ENCODE measurements around the gene ZBTB46.
"Not testable (repeated sequence)": the region's sequence is repeated elsewhere in the genome, so short reads cannot be mapped to it uniquely, and the experiment has no call there.

ZBTB46 gene

DNA sequence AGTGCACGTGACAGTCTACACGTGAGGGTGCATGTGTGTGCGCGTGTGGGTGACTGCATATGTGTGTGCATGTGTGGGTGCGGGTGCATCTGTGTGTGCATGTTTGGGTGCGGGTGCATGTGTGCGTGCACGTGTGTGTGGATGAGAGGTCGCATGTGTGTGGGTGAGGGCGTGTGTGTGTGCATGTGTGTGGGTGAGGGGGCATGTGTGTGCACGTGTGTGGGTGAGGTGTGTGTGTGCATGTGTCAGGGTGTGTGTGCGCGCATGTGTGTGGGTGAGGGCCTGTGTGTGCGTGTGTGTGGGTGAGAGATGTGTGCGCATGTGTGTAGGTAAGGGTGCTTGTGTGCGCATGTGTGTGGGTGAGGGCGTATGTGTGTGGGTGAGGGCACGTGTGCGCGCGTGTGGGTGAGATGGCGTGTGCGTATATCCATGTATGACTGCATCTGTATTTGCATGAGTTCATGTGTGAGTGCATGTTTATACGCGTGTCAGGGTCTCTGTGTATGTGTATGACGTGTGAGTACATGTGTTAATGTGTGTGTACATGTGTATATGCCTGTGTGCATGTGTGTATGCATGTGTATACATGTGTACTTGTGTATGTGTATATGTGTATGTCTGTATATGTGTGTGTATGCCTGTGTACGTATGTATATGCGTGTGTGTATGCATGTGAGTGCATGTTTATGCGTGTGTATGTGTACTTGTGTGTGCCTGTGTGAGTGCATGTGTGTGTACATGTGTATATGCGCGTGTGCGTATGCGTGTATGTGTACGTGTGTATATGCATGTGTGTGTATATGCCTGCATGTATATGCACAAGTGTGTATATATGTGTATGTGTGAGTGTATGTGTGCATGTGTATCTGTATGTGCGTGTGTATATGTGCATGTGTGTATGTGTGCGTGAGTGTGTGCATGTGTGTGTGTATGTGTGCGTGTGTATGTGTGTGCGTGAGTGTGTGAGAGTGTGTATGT lies 98.7 kb downstream of the ZBTB46 start:
- no peak for DNase-seq

DNA sequence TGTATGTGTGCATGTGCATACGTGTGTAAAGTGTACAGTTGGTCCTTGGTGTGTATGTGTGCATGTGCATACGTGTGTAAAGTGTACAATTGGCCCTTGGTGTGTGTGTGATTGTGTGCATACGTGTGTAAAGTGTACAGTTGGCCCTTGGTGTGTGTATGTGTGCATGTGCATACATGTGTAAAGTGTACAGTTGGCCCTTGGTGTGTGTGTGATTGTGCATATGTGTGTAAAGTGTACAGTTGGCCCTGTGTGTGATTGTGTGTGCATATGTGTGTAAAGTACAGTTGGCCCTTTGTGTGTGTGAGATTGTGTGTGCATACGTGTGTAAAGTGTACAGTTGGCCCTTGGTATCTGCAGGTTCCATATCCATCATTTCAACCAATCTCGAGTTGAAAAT lies 99.7 kb downstream of the ZBTB46 start:
- no peak for DNase-seq

DNA sequence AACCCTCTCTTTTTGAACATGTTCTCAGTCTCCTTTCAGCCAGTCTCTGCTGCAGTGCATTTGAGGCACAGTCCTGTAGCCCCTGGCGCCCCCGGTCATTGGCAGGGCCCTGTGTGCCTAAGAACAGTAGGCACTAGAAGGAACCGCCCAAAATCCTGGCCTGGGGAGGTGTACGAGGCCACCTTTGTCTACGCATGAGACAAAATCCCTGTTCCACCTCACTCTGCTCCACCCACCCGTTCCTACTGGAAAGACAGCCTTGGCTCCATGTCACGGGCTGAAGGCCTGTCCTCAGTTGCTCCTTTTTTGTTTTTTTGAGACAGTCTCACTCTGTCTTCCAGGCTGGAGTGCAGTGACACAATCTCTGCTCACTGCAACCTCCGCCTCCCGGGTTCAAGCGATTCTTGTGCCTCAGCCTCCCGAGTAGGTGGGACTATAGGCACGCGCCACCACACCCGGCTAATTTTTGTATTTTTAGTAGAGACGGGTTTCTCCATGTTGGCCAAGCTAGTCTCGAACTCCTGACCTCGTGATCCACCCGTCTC lies 100.8 kb downstream of the ZBTB46 start:
- DNase-seq, result not testable (repeated sequence)

DNA sequence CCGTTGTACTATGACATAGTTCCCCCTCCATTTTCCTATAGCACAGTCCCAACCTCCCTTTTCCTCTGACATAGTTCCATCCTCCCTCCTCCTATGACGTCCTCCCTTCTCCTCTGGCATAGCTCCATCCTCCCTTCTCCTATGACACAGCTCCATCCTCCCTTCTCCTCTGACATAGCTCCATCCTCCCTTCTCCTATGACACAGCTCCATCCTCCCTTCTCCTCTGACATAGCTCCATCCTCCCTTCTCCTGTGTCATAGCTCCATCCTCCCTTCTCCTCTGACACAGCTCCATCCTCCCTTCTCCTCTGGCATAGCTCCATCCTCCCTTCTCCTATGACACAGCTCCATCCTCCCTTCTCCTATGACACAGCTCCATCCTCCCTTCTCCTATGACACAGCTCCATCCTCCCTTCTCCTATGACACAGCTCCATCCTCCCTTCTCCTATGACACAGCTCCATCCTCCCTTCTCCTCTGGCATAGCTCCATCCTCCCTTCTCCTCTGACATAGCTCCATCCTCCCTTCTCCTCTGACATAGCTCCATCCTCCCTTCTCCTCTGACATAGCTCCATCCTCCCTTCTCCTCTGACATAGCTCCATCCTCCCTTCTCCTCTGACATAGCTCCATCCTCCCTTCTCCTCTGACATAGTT lies 108.0 kb downstream of the ZBTB46 start:
- DNase-seq, result not testable (repeated sequence)

DNA sequence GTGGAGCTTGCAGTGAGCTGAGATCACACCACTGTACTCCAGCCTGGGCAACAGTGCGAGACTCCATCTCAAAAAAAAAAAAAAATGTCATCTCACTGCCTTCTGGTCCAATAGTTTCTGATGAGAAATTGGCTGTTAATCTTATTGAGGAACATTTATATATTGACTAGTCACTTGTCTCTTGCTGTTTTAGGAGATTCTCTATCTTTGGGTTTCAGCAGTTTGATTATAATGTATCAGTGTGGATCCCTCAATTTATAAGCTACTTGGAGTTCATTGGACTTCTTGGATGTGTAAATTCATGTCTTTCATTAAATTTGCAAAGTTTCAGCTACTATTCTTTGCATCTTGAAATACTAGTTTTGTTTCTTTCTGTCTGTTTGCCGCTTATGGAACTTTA lies 112.1 kb downstream of the ZBTB46 start:
- DNase-seq, result no peak

DNA sequence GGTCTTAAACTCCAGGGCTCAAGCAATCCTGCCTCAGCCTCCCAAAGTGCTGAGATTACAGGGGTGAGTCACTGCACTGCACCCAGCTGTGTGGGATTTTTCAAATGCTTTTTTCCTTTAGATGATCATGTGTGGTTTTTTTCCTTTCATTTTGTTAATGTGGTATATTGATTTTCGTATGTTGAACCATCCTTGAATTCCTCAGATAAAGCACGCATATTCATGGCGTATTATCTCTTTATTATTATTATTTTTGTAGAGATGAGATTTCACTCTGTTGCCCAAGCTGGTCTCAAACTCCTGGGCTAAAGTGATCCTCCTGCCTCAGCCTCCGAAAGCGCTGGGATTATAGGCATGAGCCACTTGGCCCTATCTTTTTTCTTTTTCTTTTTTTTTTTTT lies 116.2 kb downstream of the ZBTB46 start:
- DNase-seq, result no peak

DNA sequence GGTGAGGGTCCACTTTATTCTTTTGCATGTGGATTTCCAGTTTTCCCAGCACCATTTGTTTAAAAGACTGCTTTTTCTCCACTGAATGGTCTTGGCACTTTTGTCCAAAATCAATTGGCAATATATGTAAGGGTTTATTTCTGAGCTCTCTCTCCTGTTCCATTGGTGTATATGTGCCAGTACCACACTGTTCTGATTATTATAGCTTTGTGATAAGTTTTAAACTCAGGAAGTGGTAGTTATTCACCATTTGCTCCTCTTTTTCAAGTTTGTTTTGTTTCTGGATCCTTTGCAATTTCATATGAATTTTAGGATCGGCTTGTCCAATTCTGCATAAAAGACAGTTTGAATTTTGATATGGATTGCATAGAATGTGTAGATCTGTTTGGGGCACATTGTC lies 118.9 kb downstream of the ZBTB46 start:
- no peak for DNase-seq

DNA sequence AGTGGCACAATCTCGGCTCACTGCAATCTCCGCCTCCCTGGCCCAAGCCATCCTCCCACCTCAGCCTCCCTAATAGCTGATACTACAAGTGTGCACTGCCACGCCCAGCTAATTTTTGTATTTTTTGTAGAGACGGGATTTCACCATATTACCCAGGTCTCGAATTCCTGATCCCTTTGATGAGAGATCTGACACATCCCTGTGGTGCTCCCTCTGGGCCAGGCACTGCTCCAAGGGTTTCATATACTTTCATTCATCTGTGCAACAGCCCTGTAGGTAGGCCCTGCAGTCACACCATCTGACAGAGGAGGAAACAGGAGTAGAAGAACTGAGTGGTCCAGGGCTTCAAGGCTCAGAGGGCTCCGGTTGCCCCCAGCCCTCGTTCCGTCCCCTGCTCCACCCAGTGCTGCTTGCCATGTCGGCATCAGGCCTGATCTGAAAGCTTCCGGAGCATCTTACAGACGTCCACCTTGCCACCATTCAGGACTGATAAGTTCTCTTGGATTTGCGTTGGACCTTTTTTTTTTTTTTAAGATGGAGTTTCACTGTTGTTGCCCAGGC lies 119.9 kb downstream of the ZBTB46 start:
- DNase-seq, result no peak

DNA sequence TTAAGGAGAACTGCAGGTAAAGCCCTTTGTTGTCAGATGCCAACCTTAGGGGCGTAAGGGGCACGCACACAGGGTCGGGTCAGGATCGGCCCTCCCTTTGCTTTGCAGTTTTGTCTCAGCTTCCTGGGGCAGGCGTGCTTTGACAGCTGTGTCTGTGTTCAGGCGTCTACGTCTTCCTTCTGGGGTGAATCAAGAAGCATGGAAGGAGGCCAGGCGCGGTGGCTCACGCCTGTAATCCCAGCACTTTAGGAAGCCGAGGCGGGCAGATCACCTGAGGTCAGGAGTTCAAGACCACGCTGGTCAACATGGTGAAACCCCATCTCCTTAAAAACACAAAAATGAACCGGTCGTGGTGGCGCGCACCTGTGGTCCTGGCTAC lies 121.9 kb downstream of the ZBTB46 start:
- no peak for DNase-seq

DNA sequence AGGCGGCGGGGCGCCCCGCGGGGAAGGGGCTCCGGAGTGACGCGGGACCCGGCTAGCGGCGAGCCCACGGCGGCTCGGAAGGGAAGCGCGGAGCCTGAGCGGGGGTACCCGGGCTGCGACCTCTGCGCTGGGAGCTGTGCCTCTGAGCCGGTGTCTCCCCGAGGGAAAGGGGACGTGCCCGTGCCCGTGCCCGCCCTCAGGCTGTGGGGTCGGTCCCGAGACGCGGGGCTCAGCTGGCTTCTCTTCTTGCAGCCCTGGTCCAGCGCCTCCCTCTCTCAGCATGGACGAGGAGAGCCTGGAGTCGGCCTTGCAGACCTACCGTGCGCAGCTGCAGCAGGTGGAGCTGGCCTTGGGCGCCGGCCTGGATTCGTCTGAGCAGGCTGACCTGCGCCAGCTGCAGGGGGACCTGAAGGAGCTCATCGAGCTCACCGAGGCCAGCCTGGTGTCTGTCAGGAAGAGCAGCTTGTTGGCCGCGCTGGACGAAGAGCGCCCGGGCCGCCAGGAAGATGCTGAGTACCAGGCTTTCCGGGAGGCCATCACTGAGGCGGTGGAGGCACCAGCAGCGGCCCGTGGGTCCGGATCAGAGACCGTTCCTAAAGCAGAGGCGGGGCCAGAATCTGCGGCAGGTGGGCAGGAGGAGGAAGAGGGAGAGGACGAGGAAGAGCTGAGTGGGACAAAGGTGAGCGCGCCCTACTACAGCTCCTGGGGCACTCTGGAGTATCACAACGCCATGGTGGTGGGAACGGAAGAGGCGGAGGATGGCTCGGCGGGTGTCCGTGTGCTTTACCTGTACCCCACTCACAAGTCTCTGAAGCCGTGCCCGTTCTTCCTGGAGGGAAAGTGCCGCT lies 122.5 kb downstream of the ZBTB46 start:
- no peak for DNase-seq

DNA sequence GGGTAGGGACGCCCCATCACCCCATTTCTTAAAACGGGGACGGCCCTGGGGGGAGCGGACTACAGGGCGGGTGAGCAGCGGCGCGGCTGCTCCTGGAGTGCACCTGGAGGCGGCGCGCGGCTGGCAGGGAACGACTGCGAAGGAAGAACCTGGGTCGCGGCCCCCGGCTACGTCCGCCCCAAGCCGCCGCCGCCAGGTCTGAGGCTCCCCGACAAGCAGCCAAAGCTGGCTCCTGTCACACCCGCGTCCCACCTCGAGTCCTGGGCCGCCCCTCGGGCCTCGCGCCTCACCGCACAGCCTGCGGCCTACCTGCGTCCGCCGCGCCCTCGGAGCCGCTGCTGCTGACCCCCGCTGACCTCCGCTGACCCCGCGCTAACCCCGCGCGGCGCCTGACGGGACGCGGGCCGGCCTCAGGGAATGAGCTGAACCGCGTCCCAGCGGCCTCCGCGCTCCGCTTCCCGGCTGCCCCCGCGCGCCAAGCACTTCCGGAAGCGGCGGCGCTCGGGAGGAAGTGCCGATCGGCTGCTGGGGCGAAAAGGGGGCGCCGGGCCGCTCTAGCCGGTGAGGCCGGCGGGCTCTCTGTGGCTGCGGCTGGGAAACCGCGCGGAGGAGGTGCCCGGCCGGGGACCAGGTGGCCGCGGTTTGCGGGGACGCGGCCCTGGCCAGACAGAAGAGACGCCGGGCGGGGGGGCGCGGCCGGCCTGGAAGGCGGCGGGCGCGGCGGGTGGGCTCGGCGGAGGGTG lies 123.3 kb downstream of the ZBTB46 start, which contains the start of the genes ARFRP1 and ZGPAT:
Gene ARFRP1, minus strand, starts transcription at position 419 of the 743 bp plus-strand sequence. CDS start 885 bp downstream, outside the sequence.
Gene ZGPAT, plus strand, starts transcription at position 482 of the 743 bp plus-strand sequence. CDS start 542 bp downstream, outside the sequence.
- DNase-seq, result peak; percentile 50

DNA sequence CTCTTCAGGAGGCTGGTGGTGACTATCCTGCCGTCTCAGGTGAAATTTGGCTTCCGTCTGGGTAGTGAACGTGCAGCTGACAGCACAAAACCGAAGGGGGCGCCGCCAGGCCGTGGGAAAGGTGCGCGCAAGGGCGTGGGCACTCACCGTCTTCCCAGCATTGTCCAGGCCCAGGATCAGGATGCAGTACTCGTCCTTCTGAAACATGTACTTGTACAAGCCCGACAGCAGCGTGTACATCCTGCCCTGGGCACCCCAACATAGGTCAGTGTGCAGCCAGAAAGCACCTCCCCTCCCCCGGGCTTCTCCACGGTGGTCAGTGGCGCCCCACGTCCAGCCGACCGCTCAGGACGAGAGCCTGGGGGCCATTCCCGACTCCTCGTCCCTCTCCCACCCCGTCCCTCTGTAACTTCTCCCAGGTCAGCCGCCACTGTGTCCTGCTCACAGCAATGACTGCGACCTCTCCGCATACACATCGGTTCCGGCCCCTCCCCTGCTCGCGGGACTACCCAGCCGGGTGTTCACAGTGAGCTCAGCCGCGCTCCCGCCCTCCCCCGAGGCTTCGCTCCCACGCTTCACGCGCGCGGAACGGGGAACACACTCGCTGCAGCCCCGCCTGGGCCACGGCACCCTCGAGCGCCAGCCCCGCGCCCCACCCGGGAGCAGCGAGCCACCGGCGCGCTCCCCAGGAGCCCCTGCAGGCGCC lies 124.1 kb downstream of the ZBTB46 start:
- no peak for DNase-seq

DNA sequence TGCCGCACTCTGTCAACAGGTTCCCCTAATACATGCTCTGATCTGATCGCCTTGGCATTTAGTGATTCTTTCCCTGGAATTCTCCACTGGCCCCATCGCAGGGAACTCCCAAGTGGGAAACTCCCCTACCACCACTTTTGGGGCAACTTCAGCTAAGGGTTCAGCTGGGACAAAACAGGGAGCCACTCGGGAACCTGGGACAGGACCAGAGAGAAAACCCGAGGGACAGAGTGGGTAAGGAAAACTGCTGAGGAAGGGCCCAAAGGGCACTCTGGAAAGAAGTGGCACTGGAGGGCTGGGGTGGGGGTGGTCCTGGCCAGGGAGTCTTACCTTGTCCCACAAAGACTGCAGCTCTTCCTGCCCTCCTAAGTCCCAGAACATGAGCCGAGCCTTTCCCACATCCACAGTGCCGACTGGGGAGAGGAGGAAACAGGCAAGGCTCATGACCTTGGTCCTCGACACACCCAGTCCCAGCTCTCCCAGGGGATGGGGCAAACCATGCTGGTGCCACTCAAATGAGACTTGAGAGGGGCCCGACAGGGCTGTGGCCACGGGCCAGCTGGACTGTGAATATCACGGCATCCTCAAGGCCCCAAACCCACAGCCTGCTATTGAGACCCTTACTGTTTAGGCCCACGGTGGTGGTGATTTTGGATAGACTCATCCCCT lies 124.9 kb downstream of the ZBTB46 start:
- no peak for DNase-seq

DNA sequence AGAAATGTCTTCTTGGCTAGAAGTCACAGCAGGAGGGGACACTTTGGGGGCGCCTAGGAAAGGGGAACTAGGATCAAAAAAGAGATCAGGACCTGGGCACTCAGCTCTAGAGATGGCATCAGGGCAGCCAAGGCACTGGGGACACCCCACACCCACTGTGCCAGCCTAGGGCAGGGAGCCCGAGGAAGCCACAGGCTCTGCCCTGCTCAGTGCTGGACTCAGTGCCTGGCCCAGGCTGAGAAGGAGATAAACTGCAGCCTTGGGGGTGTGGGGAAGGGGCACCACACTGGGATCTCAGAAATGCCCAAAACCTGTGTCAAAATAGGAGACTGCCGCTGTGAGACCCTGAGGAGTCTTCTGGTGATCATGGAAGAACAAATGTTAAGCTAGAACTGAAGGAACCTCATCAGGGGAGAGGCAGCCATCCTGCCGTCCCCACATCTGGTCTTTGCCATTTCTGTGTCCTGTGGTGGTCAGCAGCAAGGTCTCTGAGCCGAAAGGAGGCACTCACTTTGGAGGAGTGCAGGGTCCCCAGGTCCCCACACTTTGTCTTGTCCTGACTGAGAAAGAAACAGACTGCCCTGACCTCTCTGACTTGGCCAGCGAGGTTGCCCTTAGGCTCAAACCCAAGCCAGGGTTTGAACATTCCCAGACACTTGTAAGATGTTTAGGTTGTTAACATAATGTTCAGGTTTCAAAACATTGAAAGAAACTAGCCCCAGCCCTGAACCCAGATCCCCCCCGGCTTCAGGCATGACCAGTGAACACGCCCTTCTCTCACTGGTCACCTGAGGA lies 125.6 kb downstream of the ZBTB46 start:
- no peak for DNase-seq

DNA sequence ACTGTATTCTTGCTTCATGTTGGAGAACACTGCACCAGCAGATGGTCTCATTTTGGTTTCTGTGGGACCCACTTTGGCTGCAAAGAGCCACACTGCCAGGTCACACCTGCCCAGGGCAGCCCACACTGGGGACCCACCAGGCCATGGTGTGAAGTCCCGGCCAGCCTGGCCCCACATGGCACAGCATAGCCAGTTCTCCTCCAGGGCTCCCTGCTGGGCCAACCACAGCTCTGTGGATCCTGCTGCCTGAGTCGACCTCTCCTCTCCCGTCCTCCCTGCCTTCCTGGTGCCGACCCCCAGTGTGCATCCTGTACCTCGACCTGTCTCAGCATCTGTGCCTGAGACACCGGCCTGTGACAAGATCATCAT lies 126.3 kb downstream of the ZBTB46 start:
- DNase-seq, result no peak

DNA sequence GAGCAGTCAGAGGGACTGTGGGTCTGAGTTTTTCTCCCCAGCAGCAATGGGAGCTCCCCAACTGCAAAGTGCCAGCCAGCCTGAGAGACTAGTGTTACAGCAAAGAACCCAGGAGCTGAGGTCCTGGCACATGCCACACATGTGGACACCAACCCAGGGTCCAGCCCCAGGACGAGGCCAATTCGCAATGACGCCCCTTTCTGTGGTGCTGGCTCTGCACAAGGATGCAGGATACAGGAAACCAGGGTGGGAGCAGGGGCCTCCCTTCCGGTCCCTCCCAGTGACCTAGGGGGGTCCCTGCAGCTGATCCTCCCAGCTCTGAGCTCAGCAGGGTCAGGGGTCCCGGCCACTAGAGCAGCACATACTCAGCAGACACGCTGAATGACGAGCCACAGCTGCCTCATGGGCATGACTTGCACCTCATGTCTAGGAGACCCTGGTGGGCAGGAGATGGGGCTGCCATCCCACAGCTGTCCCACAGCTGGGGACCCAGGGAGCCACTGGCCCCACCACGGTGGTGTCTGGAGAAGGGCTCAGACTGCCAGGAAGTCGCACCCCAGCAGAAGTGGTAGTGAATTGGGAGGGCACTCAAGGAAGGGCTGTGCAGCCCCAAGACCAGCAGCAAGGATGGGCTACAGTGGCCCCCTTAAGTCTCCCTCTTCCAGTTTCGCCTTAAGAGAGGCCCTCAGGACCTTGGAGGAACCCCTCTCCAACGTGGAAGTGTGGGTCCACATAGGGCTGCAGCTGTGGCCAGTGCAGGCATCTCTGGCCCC lies 126.9 kb downstream of the ZBTB46 start:
- no peak for DNase-seq

DNA sequence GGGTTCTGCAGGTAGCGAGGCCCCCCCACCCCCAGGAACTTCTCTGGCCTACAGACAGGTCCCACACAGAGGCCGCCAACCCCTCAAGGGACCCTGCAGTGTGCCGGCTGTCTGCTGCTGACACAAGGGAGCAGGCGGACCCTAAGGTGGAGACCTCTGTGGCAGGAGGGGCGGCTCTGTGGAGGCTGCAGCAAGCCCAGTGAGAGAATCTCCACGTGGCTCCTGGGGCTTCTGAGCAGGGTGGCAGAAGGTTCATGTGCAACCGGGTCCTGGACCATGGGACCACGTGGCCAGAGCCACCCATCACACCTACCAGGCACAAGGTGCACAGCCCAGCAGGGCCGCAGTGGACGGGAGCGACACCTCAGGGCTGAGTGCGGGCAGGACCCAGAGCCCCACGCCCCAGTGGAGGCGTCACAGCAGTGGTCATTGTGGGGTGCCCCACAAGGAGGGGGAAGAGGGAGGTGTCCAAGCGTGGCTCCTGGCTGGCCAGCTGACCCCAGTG lies 127.5 kb downstream of the ZBTB46 start:
- DNase-seq, result no peak

DNA sequence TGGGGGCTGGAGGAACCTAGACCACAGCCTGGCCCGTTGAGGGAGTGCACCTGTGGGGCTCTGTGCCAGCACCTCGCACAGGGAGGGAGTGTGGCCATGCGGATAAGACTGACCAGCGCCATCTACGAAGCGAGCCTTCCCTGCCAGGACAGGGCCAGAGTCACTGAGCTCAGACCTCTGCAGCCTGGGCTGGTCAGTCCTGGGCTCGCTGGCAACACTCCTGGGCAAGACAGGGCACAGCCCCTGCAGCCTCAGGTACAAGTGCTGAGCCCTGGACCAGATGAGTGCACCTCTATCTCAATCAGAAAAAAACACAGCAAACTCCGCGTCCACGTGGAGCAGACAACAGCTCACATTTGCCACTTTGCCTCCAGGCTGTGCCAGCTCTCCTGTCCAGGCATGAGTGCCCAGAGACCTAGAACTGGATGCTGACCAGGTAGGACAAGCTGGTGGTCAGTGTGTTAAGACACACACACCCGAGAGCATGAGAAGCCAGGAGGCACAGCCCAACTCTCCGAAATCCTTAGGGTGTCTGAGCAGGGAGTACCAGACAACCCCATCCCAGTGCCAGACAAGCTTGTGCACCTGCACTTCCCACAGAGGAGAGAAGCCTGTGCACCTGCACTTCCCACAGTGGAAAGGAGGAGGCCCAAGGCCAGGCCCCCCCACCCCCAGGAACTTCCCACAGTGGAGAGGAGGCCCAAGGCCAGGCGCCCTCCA lies 128.2 kb downstream of the ZBTB46 start:
- DNase-seq, result no peak
